NAMALWA (cell line): ENCODE measurements around the gene SHC2.
A peak's percentile ranks its signal among the peaks of the same experiment; 100 is the strongest.

ENCODE experiments used
- DNase-seq: peaks from one replicate; pipeline ENCODE4 v3.0.0-alpha.2; 2015; ENCODE audit warnings: low spot score

The SHC2 gene

GRCh38 chr19:372306-372890 is 88.4 kb downstream of the SHC2 start:
- DNase-seq, result no peak

- DNase-seq, result peak; percentile 51
These were observed 89.2 kb downstream of the SHC2 start for GRCh38 chr19:371501-372168.

- no peak for DNase-seq
These were observed 90.0 kb downstream of the SHC2 start for GRCh38 chr19:370641-371330.

GRCh38 chr19:369876-370275 is 91.0 kb downstream of the SHC2 start:
- no peak for DNase-seq

GRCh38 chr19:369256-369655 is 91.6 kb downstream of the SHC2 start:
- DNase-seq, result no peak

- no peak for DNase-seq
These were observed 92.2 kb downstream of the SHC2 start for GRCh38 chr19:368630-369024.

- no peak for DNase-seq
These were observed 92.7 kb downstream of the SHC2 start for GRCh38 chr19:367963-368629.

- no peak for DNase-seq
These were observed 93.3 kb downstream of the SHC2 start for GRCh38 chr19:367561-367960.

GRCh38 chr19:366951-367350 is 93.9 kb downstream of the SHC2 start:
- no peak for DNase-seq
